IMR-90 (cell line): ENCODE results near the gene PEX11G. TPM values are rescaled to one million over a fixed set of nuclear protein-coding genes. Genes with fewer than 3 reads are reported as not detected.

Source experiments
- ATAC-seq: fragments of 200-7000 bp; cut with Tn5 transposase; 2 replicates; pipeline ENCODE4 v1.9.1; 2020; ENCODE audit warnings: low read depth, mild to moderate bottlenecking, moderate library complexity
- BruUV-seq: library from RNA; stranded (reverse); fragments of 400-500 nt; replicated peaks from 2 replicates; lab custom pipeline; 2021; lab: Mats Ljungman, UMichigan
- CTCF ChIA-PET: fragments of 300-600 bp; formaldehyde crosslinking; extraction: SDS; loops from one replicate; lab custom pipeline; 2021; ENCODE audit warnings: antibody characterized with exemption; lab: Yijun Ruan, JAX
- POLR2A ChIA-PET: fragments of 300-600 bp; sonication (Branson Sonifier 250); formaldehyde crosslinking; loops from one replicate; lab custom pipeline; 2022; ENCODE audit warnings: antibody characterized with exemption; ENCODE audit not compliant: unreplicated experiment; lab: Charles Lee
- DNase-seq: peaks from one replicate; pipeline ENCODE4 v3.0.0; 2013
- H2AFZ ChIP-seq: replicated peaks from 2 replicates; pipeline ENCODE3; 2013; ENCODE audit warnings: low read length, mild to moderate bottlenecking; ENCODE audit not compliant: poor library complexity
- H2AK5ac ChIP-seq: 2 replicates; pipeline ENCODE4 v1.6.1; 2013; ENCODE audit warnings: low read depth, low read length, inconsistent platforms
- H2AK9ac ChIP-seq: replicated peaks from 2 replicates; pipeline ENCODE3; 2013; ENCODE audit warnings: mild to moderate bottlenecking, low read depth, low read length, moderate library complexity; ENCODE audit not compliant: poor library complexity
- H2BK120ac ChIP-seq: 2 replicates; pipeline ENCODE4 v1.6.1; 2013; ENCODE audit warnings: low read depth, low read length, inconsistent platforms
- H2BK15ac ChIP-seq: 3 replicates; pipeline ENCODE4 v1.6.1; 2013; ENCODE audit warnings: low read depth, low read length, inconsistent platforms
- H2BK20ac ChIP-seq: 2 replicates; pipeline ENCODE4 v1.6.1; 2013; ENCODE audit warnings: low read depth, mild to moderate bottlenecking, inconsistent platforms, low read length, moderate library complexity
- H2BK5ac ChIP-seq: 2 replicates; pipeline ENCODE4 v1.6.1; 2013; ENCODE audit warnings: mild to moderate bottlenecking, low read depth, low read length, inconsistent platforms; ENCODE audit not compliant: poor library complexity, severe bottlenecking
- H3K14ac ChIP-seq: replicated peaks from 2 replicates; pipeline ENCODE4 v1.6.1; 2013; ENCODE audit warnings: low read depth, low read length, inconsistent platforms
- H3K18ac ChIP-seq: 2 replicates; pipeline ENCODE4 v1.6.1; 2013; ENCODE audit warnings: low read depth, low read length, control low read depth
- H3K23ac ChIP-seq: 2 replicates; pipeline ENCODE4 v1.6.1; 2013; ENCODE audit warnings: low read depth, low read length, inconsistent platforms
- H3K27ac ChIP-seq: 2 replicates; pipeline ENCODE4 v1.5.1; 2013; ENCODE audit warnings: mild to moderate bottlenecking, control low read depth, low read length; ENCODE audit not compliant: insufficient read depth
- H3K27me3 ChIP-seq: 2 replicates; pipeline ENCODE4 v1.6.1; 2013; ENCODE audit warnings: low read length; ENCODE audit not compliant: control insufficient read depth, insufficient read depth
- H3K36me3 ChIP-seq: 2 replicates; pipeline ENCODE4 v1.6.1; 2013; ENCODE audit warnings: low read length, mixed read lengths; ENCODE audit not compliant: control insufficient read depth, insufficient read depth
- H3K4ac ChIP-seq: 2 replicates; pipeline ENCODE4 v1.6.1; 2013; ENCODE audit warnings: low read depth, low read length, inconsistent platforms
- H3K4me1 ChIP-seq: 2 replicates; pipeline ENCODE4 v1.6.1; 2013; ENCODE audit warnings: low read length, mixed read lengths; ENCODE audit not compliant: control insufficient read depth, insufficient read depth
- H3K4me2 ChIP-seq: 2 replicates; pipeline ENCODE4 v1.6.1; 2013; ENCODE audit warnings: low read depth, mild to moderate bottlenecking, control low read depth, low read length, moderate library complexity
- H3K4me3 ChIP-seq: 2 replicates; pipeline ENCODE4 v1.5.1; 2013; ENCODE audit warnings: low read depth, mild to moderate bottlenecking, control low read depth, low read length, moderate library complexity; ENCODE audit not compliant: insufficient read depth
- H3K56ac ChIP-seq: 2 replicates; pipeline ENCODE4 v1.6.1; 2013; ENCODE audit warnings: low read length, inconsistent platforms; ENCODE audit not compliant: insufficient read depth; ENCODE audit errors: extremely low read depth
- H3K79me1 ChIP-seq, 2 experiments: 2 replicates each; pipeline ENCODE4 v1.6.1; 2013; ENCODE audit warnings: low read length in 2 of 2, inconsistent platforms in 1 of 2, low read depth in 1 of 2
- H3K9ac ChIP-seq: 2 replicates; pipeline ENCODE4 v1.6.1; 2013; ENCODE audit warnings: low read depth, low read length, control low read depth
- H3K9me1 ChIP-seq: 2 replicates; pipeline ENCODE4 v1.6.1; 2013; ENCODE audit warnings: low read length, inconsistent platforms; ENCODE audit not compliant: insufficient read depth
- H3K9me3 ChIP-seq: 2 replicates; pipeline ENCODE4 v1.6.1; 2013; ENCODE audit warnings: low read length; ENCODE audit not compliant: control insufficient read depth, insufficient read depth
- H4K20me1 ChIP-seq: 2 replicates; pipeline ENCODE4 v1.6.1; 2013; ENCODE audit warnings: low read length, inconsistent platforms; ENCODE audit not compliant: insufficient read depth
- H4K5ac ChIP-seq: 2 replicates; pipeline ENCODE4 v1.6.1; 2013; ENCODE audit warnings: mild to moderate bottlenecking, low read depth, low read length, control low read depth
- H4K8ac ChIP-seq, 2 experiments: 2 replicates each; pipeline ENCODE4 v1.6.1; 2013; ENCODE audit warnings: low read depth in 2 of 2, low read length in 2 of 2, control low read depth in 1 of 2, inconsistent platforms in 1 of 2
- H4K91ac ChIP-seq: 2 replicates; pipeline ENCODE4 v1.6.1; 2013; ENCODE audit warnings: low read depth, low read length, inconsistent platforms; ENCODE audit not compliant: insufficient read depth
- BHLHE40 ChIP-seq: fragments of 150-350 bp; IDR thresholded peaks from 2 replicates; pipeline ENCODE4 v1.6.1; 2016; ENCODE audit warnings: mild to moderate bottlenecking, low read depth, low read length
- CEBPB ChIP-seq: IDR thresholded peaks from 2 replicates; pipeline ENCODE4 v1.6.1; 2012; ENCODE audit warnings: low read depth, low read length, improper control_type of control experiment
- NFE2L2 ChIP-seq: fragments of 150-350 bp; IDR thresholded peaks from 2 replicates; pipeline ENCODE4 v1.6.1; 2016; ENCODE audit warnings: low read depth, mild to moderate bottlenecking, low read length
- POLR2A ChIP-seq: IDR thresholded peaks from 2 replicates; pipeline ENCODE4 v1.6.1; 2012; ENCODE audit warnings: mild to moderate bottlenecking, low read depth, low read length
- RCOR1 ChIP-seq: IDR thresholded peaks from 2 replicates; pipeline ENCODE4 v1.6.1; 2012; ENCODE audit warnings: mild to moderate bottlenecking, low read length, improper control_type of control experiment; ENCODE audit not compliant: insufficient replicate concordance
- WGBS, 2 experiments: methylation state at CpG; one replicate each; pipeline versions ENCODE4 v1.1.5 to v1.1.7; 2013; ENCODE audit warnings: missing lambda C conversion rate in 2 of 2; ENCODE audit not compliant: insufficient read length in 1 of 2; ENCODE audit errors: extremely low coverage in 2 of 2; 5-methylcytosine and 5-hydroxymethylcytosine counted together
- dilution Hi-C: fragments of 300-500 bp; cut with HindIII; formaldehyde crosslinking; loops from one replicate; pipeline ENCODE4 v1.14.3; 2018; ENCODE audit warnings: low sequenced_read_pairs; ENCODE audit not compliant: unreplicated experiment
- in situ Hi-C: fragments of 300-500 bp; cut with MboI; formaldehyde crosslinking; loops from 3 replicates; pipeline ENCODE4 v1.14.3; 2019; ENCODE audit warnings: low sequenced_read_pairs, inconsistent platforms, mixed read lengths
- intact Hi-C: fragments of 100-400 bp; cut with micrococcal nuclease; formaldehyde crosslinking; loops from 2 replicates; pipeline ENCODE4 v1.10.0; 2022
- polyA plus RNA-seq, 3 experiments: library from polyadenylated mRNA; depleted of rRNA; stranded (reverse); fragments of >200 nt; gene quantifications; 2 replicates each; pipeline ENCODE4 v1.2.3, GENCODE V29; 2012; ENCODE audit warnings: low replicate concordance in 1 of 3
- total RNA-seq: library from RNA; depleted of rRNA; stranded (reverse); fragments of >200 nt; gene quantifications from 2 replicates; pipeline ENCODE4 v1.2.3, GENCODE V29; 2012
- TF ChIP-seq, protein P1 (sequence below): conservative IDR thresholded peaks from 2 replicates; pipeline ENCODE4 v1.5.1; 2012; ENCODE audit warnings: mild to moderate bottlenecking, low read depth, low read length, improper control_type of control experiment

The PEX11G gene
- total and polyA plus RNA-seq, 2 of the 4 experiments (the other 2 are of a cell fraction) = 0.72 to 1.7 TPM

DNA sequence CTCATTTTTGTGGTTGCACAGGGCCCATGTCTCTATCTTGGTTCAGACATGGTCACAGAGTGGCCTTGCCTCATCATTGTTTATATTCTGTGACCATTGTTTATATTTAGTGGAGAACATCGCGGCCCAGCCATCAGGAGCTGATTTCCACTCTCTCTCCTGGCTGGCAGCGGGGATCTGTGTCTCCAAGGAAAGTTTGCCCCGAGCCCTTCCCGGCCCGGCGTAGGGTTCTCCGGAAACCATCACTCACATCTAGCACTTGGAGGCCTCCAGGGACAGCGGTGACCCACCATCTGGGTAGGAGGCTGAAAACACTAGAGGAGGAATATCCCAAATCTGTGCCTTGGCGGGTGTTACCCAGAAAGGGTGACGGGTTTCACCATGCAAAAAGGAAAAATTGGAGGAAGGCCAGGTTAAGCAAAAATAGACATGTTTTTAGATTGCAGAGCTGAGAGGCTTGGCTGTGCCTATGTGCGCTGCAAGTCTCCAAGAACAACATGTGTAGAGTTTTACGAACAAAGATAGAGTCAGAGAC lies 26.3 kb upstream of the PEX11G start:
- H3K4me3 ChIP-seq = peak overlapping the region; percentile 77
- peak overlapping the region; percentile 73 for H2BK5ac ChIP-seq
- peak overlapping the region; percentile 79 for H2AK9ac ChIP-seq
- peak overlapping the region; percentile 77 for H3K18ac ChIP-seq
- peak overlapping the region; percentile 99 for H3K9ac ChIP-seq
- 14% methylated on average over 3 of the region's 13 CpGs; no CpG with 5 or more reads in 1 of the 2 experiments for WGBS, 2 experiments
- H3K9me3 ChIP-seq = no peaks in the 10 kb centered on the region
- H4K91ac ChIP-seq = peak overlapping the region; percentile 96
- BruUV-seq = no TSS peak
- H3K27ac ChIP-seq = peak overlapping the region; percentile 100
- peak overlapping the region; percentile 96 for H3K56ac ChIP-seq
- dilution Hi-C loops = no loop called here
- peak overlapping the region; percentile 96 for H3K4me2 ChIP-seq
- intact Hi-C loops = loop anchor here (5.0 kb wide), 1 partner anchor 118 kb away; no protein-coding TSS in a partner anchor
- in situ Hi-C loops = no loop called here
- H3K79me1 ChIP-seq = peaks cover 12 to 20% of the 10 kb centered on the region in 2 experiments
- peak overlapping the region; percentile 91 to 100 for H4K8ac ChIP-seq
- H3K36me3 ChIP-seq = peaks cover 8% of the 10 kb centered on the region; the same call in 1 of the 2 replicates
- peaks cover 15% of the 10 kb centered on the region for H3K4me1 ChIP-seq
- H2BK20ac ChIP-seq = peak overlapping the region; percentile 22
- peak overlapping the region; percentile 97 for H3K23ac ChIP-seq
- ChIA-PET CTCF (interaction anchor here (0.7 to 0.9 kb wide), 2 partner anchors 18 to 154 kb away, joined by 3 read pairs; a partner anchor contains a TSS), POLR2A (interaction anchor here (0.6 kb wide), 1 partner anchor 25 kb away, joined by 4 read pairs; no protein-coding TSS in a partner anchor)
- peak overlapping the region; percentile 47 for H2BK120ac ChIP-seq
- H2AK5ac ChIP-seq = peak overlapping the region; percentile 79
- peak; percentile 66 for DNase-seq
- peak overlapping the region; percentile 92 for H2AFZ ChIP-seq
- peak overlapping the region; percentile 63 for H3K14ac ChIP-seq
- H4K20me1 ChIP-seq = no peaks in the 10 kb centered on the region
- peak overlapping the region; percentile 77 for H3K4ac ChIP-seq
- no peaks in the 10 kb centered on the region; the same call in 1 of the 2 replicates for H3K27me3 ChIP-seq
- peak; percentile 43 for ATAC-seq
- H3K9me1 ChIP-seq = peaks cover 7% of the 10 kb centered on the region; the same call in 1 of the 2 replicates
- TF ChIP-seq BHLHE40 = peak; percentile 43
- TF ChIP-seq POLR2A = no peak; the same call in 1 of the 2 replicates
- TF ChIP-seq, protein P1, sequence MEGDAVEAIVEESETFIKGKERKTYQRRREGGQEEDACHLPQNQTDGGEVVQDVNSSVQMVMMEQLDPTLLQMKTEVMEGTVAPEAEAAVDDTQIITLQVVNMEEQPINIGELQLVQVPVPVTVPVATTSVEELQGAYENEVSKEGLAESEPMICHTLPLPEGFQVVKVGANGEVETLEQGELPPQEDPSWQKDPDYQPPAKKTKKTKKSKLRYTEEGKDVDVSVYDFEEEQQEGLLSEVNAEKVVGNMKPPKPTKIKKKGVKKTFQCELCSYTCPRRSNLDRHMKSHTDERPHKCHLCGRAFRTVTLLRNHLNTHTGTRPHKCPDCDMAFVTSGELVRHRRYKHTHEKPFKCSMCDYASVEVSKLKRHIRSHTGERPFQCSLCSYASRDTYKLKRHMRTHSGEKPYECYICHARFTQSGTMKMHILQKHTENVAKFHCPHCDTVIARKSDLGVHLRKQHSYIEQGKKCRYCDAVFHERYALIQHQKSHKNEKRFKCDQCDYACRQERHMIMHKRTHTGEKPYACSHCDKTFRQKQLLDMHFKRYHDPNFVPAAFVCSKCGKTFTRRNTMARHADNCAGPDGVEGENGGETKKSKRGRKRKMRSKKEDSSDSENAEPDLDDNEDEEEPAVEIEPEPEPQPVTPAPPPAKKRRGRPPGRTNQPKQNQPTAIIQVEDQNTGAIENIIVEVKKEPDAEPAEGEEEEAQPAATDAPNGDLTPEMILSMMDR = no peak
- TF ChIP-seq RCOR1 = peak; percentile 34
- peak; percentile 77 for TF ChIP-seq CEBPB
- TF ChIP-seq NFE2L2 = peak; percentile 64; the same call in 1 of the 2 replicates
- H2BK15ac ChIP-seq = peak overlapping the region; percentile 92; the same call in 2 of the 3 replicates
- peak overlapping the region; percentile 100 for H4K5ac ChIP-seq
